ENCODE measurements around the gene MARCHF4.

Gene MARCHF4

GRCh38 chr2:216351172-216351925 is 20.9 kb downstream of the MARCHF4 start:
- in situ Hi-C loops (cut with MboI; ENCODE audit: low sequenced_read_pairs) = no loop called here

GRCh38 chr2:216350214-216350791 is 22.0 kb downstream of the MARCHF4 start:
- in situ Hi-C loops (cut with MboI; ENCODE audit: low sequenced_read_pairs) = no loop called here

- in situ Hi-C loops (cut with MboI; ENCODE audit: low sequenced_read_pairs) = no loop called here
Measured at GRCh38 chr2:216349366-216349765, 22.9 kb downstream of the MARCHF4 start.

GRCh38 chr2:216348756-216349308 is 23.5 kb downstream of the MARCHF4 start:
- in situ Hi-C loops (cut with MboI; ENCODE audit: low sequenced_read_pairs) = no loop called here

- in situ Hi-C loops (cut with MboI; ENCODE audit: low sequenced_read_pairs) = no loop called here
Measured at GRCh38 chr2:216346781-216347180, 25.5 kb downstream of the MARCHF4 start.

- in situ Hi-C loops (cut with MboI; ENCODE audit: low sequenced_read_pairs) = no loop called here
Measured at GRCh38 chr2:216345846-216346245, 26.4 kb downstream of the MARCHF4 start.

GRCh38 chr2:216344950-216345300 is 27.4 kb downstream of the MARCHF4 start:
- in situ Hi-C loops (cut with MboI; ENCODE audit: low sequenced_read_pairs) = no loop called here

- in situ Hi-C loops (cut with MboI; ENCODE audit: low sequenced_read_pairs) = no loop called here
Measured at GRCh38 chr2:216344206-216344949, 27.9 kb downstream of the MARCHF4 start.

- in situ Hi-C loops (cut with MboI; ENCODE audit: low sequenced_read_pairs) = no loop called here
Measured at GRCh38 chr2:216343221-216343980, 28.9 kb downstream of the MARCHF4 start.

- in situ Hi-C loops (cut with MboI; ENCODE audit: low sequenced_read_pairs) = no loop called here
Measured at GRCh38 chr2:216341121-216341520, 31.2 kb downstream of the MARCHF4 start.

GRCh38 chr2:216340280-216340631 is 32.0 kb downstream of the MARCHF4 start:
- in situ Hi-C loops (cut with MboI; ENCODE audit: low sequenced_read_pairs) = no loop called here

- in situ Hi-C loops (cut with MboI; ENCODE audit: low sequenced_read_pairs) = no loop called here
Measured at GRCh38 chr2:216339456-216340279, 32.6 kb downstream of the MARCHF4 start.

- in situ Hi-C loops (cut with MboI; ENCODE audit: low sequenced_read_pairs) = no loop called here
Measured at GRCh38 chr2:216335252-216335651, 37.0 kb downstream of the MARCHF4 start.

- in situ Hi-C loops (cut with MboI; ENCODE audit: low sequenced_read_pairs) = no loop called here
Measured at GRCh38 chr2:216328347-216328746, 43.9 kb downstream of the MARCHF4 start.

- in situ Hi-C loops (cut with MboI; ENCODE audit: low sequenced_read_pairs) = no loop called here
Measured at GRCh38 chr2:216327447-216327935, 44.8 kb downstream of the MARCHF4 start.
